GM18508 (cell line): Measurements from ENCODE around the gene HAPLN2.
"Not testable (repeated sequence)": the region's sequence is repeated elsewhere in the genome, so short reads cannot be mapped to it uniquely, and the experiment has no call there.

ENCODE experiments used
- ATAC-seq: cut with Tn5 transposase; IDR thresholded peaks from one replicate; pipeline ENCODE4 v1.9.1; 2021; ENCODE audit warnings: moderate number of reproducible peaks; ENCODE audit not compliant: insufficient read depth, unreplicated experiment

The HAPLN2 gene

GRCh38 chr1:156618853-156619581 lies at the start of gene HAPLN2:
Gene HAPLN2, plus strand, starts transcription at chr1:156619415. Its CDS starts 4,076 bp downstream, at chr1:156623491.
- ATAC-seq: no peak

DNA sequence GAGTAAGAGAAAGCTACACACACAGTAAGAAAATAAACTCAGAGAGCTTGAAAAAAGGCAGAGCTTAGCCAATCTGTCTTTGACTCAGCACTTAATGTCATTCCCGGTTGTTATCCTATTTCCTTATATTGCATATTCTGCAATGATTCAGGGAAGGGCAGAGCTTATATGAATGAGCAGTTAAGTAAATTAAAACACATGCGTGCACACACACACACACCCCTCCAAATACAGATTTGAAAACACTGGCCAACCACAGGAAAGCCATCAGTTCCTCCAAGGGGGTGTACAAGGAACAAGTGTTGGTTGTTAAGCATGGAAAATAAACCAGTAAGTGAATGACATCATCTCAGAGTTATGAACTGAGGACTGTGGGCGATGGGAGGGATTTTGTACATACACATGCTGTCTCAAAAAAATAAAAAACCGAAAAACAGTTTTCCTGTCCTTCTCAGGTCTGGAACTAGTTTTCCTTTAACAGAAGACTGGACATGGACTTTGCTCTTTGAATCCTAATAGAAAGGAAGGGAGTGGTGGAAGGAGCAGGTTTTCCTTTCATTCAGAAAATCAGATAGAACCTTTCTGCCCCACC lies 47.9 kb upstream of the HAPLN2 start:
- no peak for ATAC-seq

DNA sequence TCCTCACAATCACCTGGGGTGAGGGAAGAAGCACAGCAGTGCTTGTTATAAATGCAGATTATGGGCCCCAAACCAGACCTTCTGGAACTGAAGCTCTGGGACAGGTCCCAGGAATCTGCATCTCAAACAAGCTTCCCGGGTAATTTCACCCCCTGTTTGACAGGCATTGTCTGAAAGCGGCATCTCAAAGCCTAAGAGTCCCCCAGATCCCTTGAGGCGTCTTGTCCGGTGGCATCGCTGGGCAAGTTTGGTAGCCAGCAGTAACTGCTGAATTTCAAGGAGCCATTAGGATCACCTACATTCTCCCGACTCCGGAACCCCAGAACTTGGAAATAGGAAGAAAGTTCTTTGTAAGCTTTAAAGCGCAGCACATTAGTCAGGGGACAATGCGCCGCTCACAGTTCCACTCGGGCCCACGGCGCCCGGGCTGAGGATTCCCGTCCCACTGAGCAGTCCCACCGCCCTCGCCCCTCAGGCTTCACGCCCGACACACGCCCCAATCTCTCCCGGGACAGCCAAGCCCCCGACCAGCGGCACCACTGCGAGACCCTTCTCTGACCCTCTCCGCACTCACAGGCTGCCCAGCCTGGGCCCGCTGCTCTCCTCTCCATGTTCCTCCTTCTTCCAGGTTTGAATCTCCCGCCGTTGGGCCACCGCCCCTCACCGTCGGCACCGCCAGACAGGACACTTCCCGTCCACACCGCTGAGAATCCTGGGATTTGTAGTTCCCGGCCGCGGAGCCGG lies 47.1 kb upstream of the HAPLN2 start, which contains the start of gene IQGAP3:
Gene IQGAP3, minus strand, starts transcription at position 647 of the 744 bp plus-strand sequence. Its CDS starts 36 bp downstream, at position 611.
- ATAC-seq: no peak

DNA sequence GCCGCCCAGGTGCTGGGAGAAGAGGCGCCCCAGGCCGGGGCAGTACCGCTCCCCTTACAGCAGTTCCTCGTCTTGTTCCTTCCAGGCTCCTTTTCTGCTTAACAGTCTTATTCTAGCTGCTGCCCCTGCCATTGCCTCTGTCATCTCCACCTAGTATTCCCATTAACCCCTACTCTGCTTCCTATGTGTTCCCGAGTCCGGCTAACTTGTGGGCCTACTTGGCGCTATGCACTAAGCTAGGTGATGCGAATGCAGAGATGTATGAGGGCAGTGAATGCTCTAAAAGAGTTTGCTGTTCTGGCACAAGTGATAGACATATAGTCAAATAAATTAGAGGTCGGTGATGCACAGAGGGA lies 46.6 kb upstream of the HAPLN2 start:
- ATAC-seq: no peak

DNA sequence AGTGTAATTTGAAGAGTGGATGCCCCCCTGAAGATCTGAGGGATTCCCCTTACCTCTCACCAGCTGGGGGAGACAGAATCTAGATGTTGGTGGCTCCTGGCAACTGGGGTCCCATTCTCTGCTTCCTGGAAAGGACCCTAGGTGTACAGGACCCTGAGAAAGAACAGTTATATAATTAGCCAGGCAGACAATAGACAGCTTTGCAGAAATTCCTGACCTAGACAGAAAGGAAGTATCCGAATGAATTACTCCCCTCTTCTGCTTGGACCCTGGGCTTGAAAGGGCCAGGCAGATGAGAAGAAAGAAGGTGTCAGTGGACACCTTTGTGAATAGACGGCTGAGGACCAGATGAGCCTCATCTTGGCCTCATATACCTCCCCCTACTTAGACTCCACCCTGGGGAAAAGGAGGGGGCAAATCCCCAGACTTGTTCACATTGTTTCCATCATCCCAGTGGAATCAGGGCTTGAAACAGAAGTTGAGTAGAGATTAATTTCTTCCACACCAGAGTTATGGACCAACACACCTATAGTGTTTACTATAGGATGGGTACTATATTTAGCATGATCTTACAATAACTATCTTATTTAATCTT lies 45.1 kb upstream of the HAPLN2 start:
- ATAC-seq: no peak

DNA sequence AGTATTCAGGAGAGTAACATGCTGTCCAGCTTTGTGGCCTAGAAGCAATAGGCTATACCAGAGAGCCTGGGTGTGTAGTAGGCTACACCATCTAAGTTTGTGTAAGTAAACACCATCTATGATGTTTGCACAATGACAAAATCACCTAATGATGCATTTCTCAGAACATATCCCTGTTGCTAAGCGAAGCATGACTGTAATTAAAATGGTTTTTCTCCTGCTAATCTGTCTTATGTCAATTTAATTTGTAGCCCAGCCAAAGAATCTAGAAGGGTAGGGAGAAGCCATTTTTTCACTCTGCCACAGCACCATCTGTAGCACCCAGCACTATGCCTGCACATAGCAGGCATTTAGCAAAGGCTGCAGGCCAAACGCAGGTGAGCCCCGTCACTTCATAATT lies 41.7 kb upstream of the HAPLN2 start:
- ATAC-seq: no peak

DNA sequence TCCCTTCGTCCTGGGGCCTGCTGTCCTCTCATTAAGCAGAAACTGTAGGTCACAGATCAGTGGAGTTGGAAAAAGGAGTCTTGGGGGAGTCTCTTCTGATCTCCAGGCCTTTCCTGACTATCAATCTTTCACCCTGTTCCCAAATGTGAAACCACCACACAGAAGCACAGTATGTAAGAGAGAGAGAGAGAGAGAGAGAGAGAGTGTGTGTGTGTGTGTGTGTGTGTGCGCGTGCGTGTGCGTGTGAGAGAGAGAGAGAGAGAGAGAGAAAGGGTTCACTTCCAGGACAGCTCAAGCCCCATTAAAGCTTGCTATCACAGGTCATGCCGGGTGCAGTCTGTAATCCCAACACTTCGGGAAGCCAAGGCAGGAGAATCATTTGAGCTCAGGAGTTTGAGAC lies 41.2 kb upstream of the HAPLN2 start:
- ATAC-seq: no peak

DNA sequence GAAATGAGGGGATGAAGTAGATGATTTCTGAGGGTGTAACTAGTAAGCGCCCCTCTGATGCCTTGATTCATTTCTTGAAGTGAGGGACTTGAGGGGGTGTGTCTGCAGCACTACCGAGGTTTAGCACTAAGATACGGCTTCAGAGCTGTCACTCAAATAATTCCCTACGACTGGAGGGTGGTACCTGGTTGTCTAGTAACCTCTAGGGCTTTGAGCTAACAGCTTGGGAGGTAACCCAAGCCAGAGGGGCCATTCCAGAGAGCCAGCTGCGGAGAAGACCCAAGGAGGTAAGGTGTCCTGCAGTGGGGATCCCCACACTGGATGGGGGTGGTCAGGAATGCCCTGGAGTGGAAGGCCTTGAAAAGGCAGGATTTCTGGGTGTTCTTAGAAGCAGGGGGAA lies 39.7 kb upstream of the HAPLN2 start, which contains the start of gene TTC24:
Gene TTC24, plus strand, starts transcription at position 252 of the 400 bp plus-strand sequence. CDS start 1,642 bp downstream, outside the sequence.
- ATAC-seq: no peak

DNA sequence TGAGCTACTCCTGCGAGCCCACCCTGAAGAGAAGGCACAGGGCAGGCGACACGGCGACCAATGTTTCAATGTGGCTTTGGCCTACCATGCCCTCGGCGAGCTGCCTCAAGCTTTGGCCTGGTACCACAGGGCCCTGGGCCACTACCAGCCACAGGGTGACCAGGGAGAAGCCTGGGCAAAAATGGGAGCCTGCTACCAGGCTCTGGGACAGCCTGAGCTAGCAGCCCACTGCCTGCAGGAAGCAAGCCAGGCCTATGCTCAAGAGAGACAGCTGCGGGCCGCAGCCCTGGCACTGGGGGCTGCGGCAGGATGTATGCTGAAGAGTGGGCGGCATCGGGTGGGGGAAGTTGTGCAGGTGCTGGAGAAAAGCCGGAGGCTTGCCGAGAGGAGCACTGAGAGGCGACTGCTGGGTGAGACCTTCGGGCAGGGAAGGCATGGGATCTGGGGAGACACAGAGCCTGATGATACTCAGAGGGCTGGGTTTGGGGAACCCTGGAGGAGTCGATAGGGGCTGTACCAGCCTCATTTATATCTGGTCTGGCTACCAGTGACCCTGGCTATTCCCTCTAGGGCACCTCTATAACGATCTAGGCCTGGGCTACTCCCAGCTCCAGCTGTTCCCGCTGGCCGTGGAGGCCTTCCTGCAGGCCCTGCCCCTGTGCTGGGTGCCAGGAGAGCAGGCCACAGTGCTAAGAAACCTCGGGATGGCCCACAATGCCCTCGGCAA lies 37.4 kb upstream of the HAPLN2 start:
- ATAC-seq: no peak

DNA sequence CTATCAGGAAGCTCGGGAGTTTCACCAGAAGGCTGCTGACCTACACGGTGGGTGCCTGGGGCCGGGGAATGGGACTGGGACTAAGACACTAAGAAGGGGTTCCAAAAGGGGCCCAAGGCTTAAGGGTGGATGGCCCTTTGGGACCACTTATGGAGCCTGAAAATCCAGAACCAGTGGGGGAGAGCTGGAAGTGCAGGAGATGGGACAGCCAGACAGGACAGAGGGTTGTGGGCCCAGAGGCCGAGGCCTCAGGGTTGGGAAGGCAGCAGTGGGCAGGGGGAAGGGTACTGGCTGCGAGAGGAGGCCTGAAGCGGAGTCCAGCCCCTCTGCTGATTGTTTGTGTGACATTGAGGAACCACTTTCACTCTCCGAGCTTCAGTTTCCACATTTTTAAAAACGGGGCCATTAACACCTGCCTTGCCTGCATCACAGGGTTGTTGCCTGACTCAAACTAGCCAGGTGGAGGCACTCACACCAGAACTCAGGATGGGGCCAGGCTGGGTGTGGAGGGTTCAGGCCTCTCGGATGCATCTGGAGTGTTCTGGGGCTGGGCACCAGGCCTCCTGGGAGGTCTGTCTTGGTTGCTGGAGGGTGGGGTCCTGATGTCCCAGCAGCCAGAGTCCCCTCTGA lies 36.7 kb upstream of the HAPLN2 start:
- ATAC-seq: no peak

- ATAC-seq: no peak
Measured at GRCh38 chr1:156583821-156584622, 35.2 kb upstream of the HAPLN2 start.

DNA sequence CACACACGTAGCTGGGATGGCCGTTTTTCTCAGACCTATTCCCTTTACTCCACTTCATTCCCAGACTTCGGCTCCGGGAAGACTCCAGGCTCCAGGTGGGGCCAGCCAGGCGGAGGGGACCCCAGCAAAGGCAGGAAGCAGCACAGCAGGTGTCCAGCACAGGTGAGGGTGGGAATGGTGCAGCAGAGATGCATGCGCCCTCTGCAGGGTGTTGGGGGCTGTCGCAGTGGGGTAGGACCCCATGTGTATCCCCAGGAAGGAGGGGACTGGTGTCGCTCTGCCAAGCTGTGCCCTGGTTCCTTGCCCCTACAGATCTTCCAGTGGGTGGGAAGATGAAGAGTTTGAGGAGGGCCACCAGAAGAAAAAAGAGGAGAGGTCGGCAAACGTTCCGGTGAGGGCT lies 34.4 kb upstream of the HAPLN2 start:
- ATAC-seq: no peak

- ATAC-seq: no peak
Measured at GRCh38 chr1:156586323-156586722, 32.9 kb upstream of the HAPLN2 start.

- no peak for ATAC-seq
Measured at GRCh38 chr1:156586892-156587477, 32.2 kb upstream of the HAPLN2 start.

- ATAC-seq: not testable (repeated sequence)
Measured at GRCh38 chr1:156587927-156588326, 31.3 kb upstream of the HAPLN2 start.

DNA sequence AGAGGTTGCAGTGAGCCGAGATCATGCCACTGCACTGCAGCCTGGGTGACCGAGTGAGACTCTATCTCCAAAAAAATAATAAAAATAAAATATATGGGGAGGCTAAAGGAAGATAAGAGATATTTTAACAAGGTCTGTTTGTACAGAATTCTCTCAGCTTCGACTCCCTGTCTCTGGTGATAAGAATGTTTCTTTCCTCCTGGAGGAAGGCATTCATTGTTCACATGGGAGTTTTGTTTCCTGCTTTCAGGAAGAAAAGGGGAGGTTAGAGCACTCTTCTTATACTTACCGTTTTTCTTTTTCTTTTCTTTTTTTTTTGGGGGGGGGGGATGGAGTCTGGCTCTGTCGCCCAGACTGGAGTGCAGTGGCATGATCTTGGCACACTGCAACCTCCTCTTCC lies 29.7 kb upstream of the HAPLN2 start:
- ATAC-seq: no peak

GRCh38 chr1:156590326-156591180 lies 28.7 kb upstream of the HAPLN2 start:
- ATAC-seq: no peak

DNA sequence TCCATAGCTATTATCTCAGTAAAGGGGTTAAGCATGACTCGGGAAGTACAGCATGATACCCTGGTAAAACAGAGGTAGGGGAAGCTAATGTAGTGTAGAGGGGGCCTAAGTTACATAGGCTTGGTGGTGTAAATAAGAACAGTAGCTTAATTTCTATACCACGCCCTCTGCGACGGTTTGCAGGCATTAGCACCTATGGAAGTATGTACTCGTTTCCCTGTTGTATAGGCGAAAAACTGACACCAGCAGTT lies 28.1 kb upstream of the HAPLN2 start:
- no peak for ATAC-seq
